ENCODE measurements around the gene SULT4A1.

SULT4A1 gene

DNA sequence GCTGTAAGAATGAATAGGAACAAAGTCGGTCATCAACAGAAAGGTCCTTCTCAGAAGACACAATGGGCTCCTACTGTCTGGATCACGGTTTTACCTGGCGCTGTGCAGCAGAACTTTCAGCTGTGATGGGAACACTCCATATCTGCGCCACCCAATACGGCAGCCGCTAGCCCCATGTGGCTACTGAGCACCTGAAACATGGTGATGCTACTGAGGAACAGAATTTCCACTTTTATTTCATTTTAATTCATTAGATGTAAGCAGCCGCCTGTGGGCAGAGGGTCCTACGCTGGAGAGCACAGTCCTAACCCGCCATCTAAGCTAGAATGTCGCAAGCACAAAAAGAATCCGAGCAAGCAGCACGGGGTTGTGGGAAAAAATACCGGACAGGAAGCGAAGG, 2.7 kb downstream of the SULT4A1 start:
- DNase-seq = no peak

DNA sequence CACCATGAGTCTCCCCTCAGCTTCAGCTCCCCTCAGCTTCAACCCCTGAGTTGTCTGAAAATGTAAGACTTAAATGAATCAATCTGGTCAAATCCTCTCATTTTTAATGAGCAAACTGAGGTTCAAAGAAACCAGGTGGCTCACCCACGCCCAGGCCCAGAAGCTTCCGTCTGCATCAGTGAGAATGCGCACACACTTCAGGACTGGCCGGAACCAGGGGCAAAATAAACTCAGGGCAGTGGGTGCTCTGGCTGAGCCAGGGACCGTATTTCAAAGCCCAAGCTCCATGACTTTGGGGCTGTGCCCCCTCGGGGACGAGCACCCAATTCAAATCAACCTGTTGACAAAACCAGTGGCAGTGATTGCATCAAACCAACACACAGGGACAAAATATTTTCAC, 3.1 kb downstream of the SULT4A1 start:
- no peak for DNase-seq

DNA sequence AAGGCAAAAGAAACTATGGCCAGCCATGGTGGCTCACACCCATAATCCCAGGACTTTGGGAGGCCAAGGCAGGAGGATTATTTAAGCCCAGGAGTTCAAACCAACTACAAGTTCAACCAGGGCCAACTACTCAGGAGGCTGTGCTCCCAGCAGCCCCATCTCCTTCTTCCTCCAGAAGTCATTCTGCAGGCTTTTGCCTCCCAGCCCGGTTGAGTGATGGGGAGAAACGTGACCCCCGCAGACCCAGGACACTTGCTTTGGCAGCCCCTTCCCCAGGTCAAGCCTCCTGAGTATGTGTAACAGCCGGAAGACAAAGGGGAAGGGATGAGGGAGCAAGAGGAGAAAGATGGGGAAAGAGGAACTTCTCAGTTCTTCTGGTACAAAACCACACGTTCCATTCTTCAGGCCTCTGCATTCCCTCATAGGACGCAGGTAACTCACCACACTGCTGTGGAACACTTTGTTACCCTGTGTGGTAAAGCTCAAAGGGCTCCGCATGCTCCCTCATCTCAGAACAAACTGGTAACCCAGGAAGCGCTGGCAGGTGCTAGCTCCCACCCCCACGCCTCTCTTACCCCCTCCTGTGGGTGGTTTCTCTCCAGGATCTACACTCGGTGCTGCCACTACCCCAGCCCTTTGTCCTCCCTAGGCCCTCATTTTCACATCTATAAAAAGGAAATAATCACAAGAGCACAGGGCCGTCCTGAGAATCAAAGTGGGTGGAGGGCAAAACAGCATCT, 4.0 kb downstream of the SULT4A1 start:
- DNase-seq = no peak

DNA sequence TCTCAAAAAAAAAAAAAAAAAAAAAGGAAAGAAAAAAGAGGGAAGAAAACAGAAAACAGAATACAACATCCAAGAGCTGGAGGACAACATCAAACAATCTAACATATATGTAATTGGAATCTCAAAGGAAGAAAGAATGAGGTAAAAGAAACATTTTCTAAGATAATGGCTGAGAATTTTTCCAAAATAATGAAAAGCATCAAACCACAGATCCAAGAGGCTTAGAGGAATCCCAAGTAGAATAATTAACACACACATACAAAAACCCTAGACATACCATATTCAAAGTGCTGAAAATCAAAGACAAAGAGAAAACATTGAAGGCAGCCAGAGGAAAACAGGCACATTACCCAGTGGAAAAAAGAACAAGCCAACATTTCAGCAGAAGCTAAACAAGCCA, 4.9 kb downstream of the SULT4A1 start:
- no peak for DNase-seq

GRCh38 chr22:43855431-43855830, 6.9 kb downstream of the SULT4A1 start:
- DNase-seq = no peak

DNA sequence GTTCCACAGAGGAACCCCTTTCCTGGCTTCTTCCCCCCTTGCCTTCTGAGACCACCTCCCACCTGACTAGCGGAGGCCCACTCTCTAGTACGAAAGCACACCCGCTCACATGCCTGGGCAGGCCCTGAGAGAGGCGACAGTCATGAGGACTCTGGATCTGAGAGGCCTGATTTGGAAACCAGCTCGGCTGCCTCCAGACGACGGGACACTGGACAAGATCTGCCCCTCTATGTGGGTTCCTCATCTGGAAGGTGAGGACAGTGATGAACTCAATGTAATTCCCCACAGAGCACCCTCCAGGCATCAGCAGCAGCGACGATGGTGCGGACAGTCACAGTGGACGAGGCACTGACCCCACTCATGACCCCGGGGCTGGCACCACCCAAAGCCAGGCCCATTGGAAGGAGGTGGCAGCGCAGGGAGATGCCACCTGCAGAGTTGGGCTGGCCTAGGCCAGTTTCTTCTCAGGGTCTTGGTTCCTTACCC, 7.5 kb downstream of the SULT4A1 start:
- DNase-seq = no peak

DNA sequence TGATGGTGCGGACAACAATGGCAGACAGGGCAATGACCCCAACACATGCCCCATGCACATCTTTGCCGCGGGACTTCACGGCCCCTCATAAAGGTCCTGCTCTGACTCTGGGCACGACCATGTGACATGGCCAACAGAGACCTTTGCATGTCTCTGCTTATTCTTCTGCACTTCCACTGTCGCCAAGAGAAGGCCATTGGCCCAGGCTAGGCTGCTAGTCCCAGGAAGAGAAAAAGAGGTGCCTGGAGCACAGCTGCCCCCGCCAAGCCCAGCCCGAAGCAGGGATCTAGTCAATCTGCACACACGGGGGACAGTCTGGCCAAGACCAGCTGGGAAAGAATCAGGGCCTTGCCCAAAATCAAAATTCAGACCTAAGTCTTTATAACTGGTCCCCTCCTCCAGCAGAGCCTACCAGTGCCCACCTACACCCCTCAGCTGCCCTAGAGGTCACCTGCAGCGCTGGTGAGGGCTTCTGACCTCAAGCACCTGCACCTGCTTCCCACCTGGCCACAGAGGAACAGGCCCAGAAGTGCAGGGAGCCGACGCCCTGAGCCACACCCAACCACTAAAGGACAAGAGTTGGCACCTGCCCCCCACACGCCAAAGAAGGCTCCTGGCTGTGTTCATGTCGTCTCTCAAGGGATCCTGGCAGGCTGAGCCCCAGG, 8.1 kb downstream of the SULT4A1 start:
- no peak for DNase-seq

DNA sequence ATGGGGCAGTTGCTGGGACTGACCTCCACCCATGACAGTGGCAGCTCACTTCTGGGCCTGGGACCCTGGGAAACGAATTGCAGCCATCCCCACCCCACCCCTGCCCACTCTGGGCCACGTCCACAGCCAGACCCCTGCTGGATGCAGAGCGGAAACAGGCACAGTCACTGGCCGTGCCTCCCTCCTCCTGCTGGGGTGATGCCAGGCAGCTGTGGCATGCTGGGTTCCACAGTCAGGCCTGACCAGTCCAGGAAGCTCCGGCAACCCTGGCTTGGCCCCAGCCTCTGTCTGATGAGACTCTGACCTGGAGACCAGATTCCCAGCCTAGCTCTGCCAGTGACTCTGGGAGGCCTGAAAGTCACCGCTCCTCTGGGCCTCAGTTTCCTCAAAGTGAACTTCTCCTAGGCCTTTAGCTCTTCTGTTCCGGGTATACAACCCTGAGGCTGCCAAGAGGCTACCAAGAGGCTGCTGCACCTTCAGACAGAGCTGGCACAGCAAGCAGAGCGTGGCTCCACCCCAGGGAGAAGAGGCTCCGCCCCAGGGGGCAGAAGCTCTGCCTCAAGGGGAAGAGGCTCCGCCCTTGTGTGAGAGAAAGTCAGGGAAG, 8.9 kb downstream of the SULT4A1 start:
- DNase-seq = no peak

- no peak for DNase-seq
These were observed 9.6 kb downstream of the SULT4A1 start for GRCh38 chr22:43852573-43853327.

GRCh38 chr22:43851979-43852307, 10.4 kb downstream of the SULT4A1 start:
- DNase-seq = no peak

DNA sequence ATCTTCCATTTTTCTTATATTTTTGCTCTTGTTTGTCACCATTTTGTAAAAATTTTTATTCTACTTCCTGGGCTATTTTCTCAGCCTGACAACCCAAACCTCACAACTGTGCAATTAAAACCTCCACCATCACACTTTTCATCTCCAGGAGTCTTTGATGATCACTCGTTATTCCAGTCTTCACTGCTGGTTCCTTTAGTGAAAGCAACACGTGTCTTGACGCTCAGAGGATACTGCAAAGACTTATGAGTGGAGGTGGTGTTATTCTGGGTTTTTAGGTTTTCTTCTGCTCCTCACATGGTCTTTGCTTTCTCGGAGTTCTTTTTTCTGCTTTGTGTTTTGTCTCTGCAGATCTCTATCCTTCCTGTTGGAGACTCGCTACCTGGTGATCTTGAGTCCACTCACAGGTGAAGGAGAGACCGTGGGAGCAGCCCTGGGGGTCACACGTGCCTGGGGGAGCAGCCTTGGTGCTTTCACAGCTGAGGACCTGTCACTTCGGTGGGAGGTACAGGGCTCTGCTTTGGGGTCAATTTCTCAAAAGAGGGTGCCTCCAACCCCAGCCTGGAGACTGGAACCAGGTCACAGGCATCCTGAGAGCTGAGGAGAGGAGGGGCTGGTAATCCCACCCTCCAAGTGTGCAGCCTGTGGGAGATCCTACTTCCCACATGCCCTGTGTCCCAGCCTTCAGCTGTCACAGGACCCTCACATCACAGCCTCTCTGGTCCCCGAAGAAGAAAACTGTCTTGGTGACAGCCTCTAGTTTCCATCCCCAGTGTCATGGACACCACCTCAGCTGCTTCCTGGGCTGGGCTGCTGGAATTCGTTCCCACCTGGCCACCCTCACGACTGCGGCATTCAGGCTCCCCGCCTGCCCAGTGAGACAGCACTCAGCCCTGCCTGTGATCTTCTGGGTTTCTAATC, 11.0 kb downstream of the SULT4A1 start:
- no peak for DNase-seq

DNA sequence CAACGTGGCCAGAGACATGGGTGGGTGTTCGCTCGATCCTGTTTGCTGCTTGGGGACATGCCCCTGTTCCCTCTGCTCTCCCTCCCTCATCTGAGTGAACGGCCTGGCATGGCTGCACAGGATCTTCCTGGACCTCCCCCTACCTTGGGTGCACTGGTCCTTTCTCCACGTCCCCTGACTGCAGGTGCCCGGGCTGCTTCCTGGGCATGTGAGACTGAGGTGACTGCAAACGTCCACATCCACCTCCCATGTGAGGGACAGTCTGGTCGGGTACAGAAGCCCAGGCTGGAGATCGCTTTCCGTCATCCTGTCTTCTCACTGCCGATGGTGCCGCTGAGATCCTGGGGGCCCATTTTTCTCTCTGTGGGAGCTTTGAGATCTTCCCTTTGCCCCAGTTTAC, 11.8 kb downstream of the SULT4A1 start:
- no peak for DNase-seq

DNA sequence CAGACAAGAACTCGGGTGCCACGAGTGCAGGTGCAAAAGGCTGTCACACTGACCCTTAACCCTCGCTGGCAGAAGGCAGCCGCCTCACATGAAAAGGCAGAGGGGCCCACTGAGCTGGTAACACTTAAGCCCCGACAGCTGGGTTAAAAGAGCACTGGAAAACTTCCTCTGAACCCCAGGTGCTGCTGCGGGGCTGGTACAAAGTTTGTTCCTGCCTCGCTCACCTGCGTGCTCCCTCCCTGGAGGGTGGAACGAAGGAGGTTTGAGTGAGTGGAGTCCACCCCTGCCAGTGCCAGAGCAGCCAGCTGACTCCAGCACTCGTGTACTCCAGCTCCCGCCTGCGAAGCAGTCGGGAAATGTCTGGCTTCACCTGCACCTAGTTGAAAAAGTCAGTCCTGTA, 12.6 kb downstream of the SULT4A1 start:
- no peak for DNase-seq

DNA sequence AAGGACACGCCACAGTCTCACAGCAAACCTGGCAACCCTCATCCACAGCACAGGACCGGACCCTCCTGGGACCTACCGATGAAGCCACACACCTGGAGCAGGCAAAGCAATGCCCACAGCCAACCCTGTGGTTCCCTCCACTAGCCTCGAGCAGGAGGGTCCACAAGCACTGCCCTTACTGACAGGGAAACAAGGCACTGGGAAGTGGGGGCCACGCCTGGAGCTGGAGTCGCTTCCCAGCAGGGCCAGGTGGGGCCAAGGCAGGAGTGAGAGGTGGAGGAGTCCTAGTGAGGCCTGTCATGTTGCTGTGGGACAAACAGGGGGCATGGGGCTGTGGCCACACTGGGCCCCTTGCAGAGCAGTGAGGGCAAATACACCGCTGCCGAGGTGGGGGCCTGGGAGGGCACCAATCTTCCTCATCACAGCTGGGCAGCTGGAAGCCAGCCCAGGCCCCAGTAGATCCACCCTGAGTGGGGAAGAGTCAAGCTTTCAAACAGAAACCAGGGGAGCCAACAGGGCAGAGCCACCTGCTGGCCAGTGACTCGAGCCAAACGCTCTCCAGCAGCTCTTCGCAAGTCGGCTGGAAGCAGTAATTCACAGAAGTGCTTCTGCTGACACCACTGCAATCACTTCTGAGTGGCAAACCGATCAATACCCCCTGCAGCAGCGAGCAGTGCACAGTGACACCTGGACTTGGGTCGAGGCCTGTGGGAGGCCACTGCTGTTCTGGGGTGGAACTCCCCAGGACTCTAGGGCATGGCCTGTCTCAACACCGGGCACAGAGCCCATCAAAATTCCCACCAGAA, 13.7 kb downstream of the SULT4A1 start:
- DNase-seq = no peak

GRCh38 chr22:43847376-43848289, 14.7 kb downstream of the SULT4A1 start:
- no peak for DNase-seq

DNA sequence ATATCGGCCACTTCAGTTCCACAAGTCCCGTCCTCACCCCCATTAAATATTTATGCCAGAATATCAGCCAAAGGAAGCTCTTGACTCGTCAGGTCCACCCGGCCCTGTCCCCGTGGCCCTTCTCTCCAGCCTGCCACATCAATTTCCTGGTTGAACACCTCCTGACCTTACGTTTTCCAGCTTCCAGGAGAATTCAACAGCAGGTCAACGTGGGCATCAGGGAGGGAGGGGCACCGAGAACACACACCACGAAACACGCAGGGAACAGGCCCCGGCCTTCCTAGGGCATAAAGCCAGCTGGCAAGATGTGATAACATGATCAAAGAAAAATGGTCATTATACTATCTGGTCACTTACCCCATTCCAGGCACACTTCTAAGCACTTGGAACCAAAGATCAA, 15.3 kb downstream of the SULT4A1 start:
- no peak for DNase-seq

DNA sequence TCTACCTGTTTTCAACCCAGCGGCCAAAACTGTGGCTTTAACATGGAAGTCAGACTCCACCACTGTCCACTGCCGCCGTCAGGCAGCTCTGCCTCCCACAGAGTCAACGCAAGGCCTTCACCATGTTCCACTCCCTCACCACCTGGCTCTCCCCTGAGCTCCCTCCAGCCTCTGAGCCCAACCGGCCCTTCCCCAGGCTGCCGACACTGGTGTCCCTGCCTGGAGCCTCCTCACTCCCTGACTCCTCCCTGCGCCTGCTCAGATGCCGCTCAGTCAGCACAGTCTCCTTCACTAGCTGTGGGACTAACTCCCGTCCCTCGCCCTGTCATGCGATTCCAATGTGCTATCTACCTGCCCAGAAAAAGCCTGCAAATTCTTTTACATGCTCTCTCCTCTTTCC, 16.3 kb downstream of the SULT4A1 start:
- DNase-seq = no peak

DNA sequence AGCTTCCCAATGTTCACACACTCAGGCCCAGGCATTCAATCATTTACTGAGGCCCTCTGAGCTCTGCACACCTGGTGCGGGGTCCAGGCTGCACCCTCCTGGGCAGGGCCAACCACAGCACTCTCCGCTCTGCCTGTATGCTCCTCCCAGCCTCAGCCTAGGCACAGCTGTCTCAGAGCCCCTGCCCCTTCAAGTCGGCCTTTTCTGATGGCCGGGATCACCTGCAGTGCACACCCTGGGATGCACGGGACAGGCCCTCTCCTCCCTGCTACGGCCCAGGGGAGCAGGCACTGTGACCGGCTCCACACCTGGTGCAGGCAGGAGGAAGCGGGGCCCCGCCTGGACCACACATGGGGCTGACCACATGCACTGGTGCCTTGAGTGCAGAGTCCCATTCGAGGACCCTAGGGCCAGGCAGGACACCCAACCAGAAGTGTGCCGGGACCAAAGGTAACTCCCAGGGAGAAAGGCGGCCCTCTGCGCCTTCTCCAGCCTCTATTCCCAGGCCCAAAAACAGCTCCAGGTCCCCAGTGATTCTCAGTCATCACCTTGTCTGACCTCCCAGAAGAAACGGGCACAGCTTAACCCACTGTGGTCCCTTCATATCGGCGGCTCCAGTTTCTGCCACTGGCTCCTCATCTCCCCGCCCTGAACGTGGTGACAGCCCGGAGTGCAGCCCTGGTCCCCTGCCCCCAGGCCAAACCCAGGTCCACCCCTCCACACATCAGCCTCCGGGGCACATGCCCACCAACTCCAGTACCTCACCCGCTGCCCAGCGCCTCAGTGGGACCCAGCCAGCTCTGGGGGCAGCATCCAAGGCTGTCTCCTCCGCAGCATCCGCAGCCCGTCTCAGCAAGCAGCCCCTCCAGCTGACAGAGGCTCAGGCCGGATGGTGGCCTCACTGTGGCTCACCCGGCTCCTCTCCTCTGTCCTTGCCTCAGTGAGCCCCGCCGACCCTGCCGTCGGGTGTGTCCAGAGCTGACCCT, 17.5 kb downstream of the SULT4A1 start:
- DNase-seq = no peak

All from NCI-H187 (cell line).